NCI-H2107 (cell line): ENCODE results near the gene ADRA2B.
"Not testable (repeated sequence)": the region's sequence is repeated elsewhere in the genome, so short reads cannot be mapped to it uniquely, and the experiment has no call there.

Experiments used
- DNase-seq: peaks from one replicate; lab custom pipeline; 2025; lab: John Stamatoyannopoulos, UW

The ADRA2B gene

DNA sequence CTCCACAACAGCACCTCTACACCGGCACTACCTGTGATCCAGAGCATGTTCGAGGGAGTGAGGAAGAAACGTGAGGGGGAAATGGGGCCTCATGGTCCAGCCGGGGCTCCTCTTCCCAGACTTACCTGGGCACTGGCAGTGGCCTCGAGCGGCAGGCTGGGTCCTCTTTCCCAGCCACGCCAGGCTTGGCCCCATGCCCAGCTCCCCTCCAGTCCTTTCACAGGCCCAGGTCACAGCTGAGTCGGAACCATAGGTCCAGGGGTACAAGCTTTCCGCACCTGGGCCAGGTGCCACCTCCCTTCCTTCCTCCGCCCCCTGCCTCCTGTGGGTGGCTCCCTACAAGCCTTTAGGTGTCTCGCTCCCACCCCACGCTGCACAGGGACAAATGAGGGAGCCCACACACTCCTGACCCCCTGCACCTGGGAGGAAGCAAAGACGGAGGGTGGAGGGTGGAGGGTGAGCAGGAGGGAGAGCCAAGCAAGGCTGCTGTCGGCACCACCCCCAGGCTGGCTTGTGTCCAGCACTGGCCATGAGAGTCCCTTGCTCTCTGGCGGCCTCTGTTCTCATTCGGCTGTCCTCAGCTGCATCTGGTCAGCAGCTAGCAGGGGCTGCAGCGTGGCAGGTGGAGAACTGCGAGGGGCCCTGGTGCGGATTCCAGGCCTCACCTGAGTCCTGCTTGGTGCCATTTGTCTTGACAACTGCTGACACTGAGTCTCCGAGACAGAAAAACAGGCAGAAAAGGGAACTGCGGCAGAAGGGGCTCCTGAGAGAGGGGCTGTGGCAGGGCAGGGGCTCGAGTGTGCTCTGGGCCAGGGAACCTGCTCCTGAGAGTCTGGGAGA, 26.8 kb downstream of the ADRA2B start:
- DNase-seq, result no peak

DNA sequence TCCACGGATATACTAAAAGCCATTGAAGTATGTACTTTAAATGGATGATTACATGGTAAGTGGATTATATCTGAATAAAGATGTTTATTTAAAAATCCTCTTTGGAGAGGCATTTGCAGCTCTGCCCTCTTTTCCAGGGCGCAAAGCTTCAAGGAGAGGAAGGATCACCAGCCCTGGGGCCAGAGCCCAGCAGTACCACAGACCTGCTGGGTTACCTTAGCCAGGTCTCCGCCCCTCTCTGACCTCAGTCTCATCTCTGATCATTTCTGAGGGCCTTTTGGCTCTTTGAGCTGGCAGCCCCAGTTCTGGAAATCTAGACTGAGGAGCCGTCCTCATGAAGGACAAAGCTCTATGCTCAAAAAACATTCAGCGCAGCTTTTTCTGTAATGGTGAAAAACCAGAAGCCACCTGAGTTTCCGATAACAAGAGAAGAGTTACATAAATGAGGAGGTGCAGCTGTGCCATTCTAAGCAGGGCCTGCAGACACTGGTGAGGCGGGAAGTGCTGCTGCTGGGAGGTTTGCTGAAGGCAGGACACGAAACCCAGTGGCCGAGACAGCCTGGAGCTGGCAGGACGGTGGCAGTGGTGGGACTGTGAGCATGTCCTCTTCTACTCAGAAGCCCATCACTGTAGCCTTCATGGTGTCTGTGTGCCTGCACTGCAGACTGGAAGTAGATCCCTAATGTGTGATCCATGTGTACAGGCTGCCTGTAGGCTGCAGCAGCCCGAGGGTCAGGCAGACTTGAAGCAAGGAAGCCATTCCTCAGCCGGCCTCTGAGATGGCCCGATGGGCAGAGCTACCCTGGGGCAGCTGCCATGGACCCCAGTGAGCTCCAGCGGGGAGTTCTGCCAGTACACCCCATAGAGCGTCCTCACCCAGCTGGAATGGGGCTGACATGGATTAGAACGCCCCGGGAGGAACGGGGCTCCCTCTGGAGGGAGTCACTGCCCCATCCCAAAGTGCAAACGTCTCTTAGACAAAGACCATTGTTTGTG, 27.7 kb downstream of the ADRA2B start:
- DNase-seq, result no peak

DNA sequence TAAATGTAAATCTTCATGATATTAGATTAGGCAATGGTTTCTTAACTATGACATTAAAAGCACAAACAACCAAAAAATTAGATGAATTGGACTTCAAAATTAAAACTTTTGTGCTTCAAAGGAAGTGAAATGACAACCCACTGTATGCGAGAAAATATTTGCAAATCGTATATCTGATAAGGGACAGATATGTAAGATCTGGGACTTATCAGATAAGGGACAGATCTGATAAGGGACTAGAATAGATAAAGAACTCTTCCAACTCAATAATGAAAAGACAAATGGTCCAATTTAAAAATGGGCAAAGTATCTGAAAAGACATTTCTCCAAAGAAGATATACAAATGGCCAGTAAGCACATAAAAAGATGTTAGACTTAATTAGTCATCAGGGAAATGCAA, 29.2 kb downstream of the ADRA2B start:
- DNase-seq, result no peak

DNA sequence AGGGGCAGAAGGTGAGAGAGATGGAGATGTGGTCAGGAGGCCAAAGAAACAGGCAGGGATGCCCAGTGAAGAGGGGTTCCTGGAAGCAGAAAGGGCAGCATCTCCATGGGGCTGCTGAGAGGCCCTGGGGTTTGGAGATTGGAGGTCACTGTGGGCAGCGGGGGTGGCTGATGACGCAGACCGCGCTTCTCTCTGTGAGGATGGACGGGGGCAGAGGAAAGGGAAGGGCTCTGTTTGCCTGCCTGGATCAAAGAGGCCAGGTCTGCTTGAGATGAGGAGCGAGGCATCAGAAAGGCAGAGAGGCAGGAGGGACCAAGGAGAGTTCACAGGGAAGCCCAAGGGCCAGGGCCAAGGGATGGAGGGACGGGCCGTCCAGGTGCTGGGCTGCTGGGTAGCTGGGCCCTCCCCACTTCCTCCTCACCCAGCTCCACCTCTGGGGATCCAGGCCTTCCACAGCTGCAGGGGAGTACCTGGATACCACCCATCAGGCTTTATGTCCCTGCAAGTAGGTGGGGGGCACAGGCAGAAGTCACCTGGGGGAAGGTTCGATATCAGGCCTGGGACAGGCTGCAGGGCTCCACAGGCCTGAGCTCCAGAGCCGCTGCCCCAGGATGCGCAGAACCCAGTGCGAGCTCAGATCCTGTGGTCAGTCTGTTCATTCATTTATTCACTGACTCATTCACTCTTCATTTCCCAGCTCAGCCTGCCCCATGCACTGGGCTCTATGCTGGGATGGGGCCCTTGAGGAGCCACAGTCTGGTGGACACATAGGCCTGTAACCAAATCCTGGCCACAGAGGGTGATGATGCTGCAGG, 30.6 kb downstream of the ADRA2B start:
- DNase-seq, result no peak

DNA sequence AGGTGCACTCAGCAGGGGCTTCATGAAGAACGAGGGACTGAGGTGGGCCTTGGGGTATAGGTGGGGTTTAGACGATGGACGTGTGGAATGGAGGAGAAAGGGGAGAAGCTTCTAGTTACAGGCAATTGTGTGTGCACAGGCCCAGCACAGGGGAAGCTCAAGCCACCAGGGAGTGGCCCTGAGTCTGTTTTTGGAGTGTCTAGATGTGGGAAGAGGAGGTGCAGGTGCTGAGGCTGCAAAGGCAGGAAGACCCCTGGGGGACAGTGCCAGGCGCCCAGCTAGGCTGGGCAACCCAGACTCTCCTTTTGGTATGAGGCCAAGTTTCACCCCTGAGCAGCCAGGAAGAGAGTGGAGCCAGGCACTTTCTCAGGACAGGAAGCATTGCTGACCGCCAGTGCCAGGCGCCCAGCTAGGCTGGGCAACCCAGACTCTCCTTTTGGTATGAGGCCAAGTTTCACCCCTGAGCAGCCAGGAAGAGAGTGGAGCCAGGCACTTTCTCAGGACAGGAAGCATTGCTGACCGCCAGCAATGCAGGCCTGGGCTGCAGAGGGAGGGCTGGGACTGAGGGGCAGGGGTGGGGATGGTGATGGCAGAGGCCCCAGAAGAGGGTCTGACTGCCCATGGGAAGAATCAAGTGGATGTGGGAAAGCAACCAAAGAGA, 31.4 kb downstream of the ADRA2B start:
- DNase-seq, result not testable (repeated sequence)

DNA sequence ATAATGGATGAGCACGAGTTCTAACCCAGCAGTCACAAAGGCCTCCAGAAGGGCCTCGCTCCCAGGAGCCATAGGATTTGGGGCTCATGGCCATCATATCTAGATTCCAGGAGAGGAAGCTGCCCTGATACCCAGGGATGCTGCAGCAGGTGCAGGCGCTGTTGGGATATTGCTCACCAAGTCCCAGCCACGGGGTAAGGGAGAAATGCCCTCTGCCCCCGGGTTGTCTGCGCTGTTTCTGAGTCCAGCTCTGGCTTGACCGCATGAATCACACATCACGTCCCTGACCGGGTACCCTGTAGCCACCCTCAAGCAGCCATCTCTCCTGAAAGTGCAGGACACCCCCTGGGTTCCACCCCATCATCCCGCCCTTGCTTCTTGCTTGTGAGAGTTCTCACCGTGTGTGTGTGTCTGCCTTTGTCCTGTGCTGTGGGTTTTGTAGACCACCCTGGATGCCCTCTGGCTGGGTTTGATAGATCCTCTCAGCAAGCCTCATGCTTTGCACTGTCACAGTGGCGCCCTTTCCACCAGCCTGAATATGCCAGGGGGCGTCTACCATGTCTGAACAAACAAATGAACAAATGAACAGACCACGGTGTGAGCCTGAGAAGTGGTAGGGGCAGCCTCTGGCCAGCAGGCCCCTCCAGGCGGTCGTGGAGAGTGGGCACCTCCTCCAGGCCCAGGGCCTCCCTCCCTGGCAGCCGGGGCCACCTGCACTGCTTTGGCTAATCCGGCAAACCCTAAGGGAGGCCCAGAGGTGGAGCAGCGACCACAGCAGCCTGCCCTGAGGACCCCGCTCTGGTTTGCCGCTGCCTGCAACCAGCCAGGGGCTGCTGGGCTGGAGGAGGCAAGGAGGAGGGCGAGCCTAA, 32.1 kb downstream of the ADRA2B start:
- DNase-seq, result no peak

DNA sequence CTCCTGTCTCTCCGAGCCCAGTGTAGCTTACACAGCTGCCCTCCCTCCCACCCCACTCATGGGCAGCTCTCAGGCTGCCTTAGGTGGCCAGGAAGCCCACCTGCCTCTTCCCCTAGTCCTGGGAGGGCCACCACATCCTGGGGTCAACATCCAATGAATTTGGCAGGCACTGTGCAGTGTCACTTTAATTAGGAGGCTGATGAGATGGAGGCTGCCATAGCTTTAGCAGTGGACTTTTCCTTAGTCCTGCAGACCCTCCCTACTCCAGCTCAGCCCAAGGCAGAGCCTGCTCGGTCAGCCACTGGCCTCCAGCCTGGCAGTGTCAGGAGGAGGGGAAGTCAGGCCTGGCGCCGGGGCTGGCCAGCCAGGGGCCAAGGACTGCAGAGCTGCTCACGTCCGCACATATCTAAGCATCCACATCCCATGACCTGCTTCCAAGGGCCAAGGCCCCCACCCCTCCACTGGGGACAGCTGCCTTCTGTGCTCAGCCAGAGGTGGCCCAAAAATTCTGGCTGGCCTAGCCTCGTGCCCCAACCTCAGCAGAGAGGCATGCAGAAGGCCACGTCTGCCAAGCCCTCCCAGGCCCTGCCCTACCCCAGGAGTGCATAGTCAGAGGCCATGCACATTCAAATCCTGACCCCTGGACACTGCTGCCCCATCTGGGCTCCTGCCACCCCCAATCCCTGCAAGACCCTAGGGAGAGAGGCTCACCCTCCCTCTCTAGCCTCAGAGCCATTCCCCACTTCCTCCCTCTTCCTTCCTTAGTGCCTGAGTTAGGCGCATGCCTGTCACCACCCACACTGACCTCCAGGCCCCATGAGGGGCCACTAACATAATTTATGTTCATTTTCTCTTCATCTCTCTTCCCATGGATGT, 33.1 kb downstream of the ADRA2B start:
- no peak for DNase-seq

DNA sequence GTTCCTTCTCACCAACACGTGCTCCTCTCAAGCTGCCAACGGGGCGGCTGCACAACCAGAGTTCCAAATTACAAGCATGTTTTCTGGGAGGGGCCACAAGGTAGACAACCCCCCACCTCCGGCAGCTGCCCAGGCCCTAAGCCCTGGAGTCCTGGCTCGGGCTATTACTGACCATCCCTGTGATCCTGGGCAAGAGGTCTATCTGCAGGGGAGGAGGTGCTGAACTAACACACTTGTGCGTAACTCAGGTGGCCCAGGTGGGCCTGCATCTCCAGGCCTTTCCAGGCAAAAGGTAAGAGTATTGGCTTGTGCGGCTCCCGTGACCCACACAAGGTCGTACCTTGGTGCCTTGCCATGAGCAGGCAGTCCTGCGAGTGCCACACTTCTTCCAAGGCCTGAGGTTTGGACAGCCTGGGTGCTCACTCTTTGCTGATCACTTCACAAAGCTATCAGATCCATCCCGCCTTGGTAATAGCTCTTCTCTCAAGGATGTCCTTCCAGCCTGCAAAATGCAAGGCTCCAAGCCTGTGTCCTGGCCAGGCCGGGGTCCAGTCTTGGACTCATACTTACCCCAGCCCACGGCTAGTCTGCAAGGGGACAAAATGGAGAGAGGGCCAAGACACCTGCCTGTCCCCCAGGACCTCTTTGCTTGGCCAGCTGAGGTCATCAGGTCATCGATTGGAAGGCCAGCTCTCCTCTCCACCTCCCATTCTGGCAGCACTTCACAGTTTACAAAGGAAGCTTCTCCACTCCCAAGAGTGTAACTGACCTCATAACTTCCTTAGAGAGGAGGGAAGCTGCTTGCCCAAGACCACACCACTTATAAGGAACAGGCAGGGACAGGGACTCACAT, 33.9 kb downstream of the ADRA2B start:
- DNase-seq, result no peak

DNA sequence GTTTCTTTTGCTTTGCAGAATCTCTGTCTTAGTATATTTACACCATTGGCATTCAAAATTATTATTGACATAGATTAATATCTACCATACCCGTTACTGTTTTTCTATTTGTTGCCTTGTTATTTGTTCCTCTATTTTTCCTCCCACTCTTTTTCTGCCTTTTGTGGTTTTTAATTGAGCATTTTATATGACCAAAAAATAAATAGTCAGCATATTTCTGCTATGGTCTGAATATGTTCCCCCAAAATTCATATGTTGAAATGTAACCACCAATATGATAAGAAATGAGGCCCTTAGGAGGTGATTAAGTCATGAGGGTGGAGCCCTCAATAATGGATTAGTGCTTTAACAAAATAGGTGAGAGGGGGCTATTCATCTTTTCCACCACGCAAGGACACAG, 35.3 kb downstream of the ADRA2B start:
- DNase-seq, result no peak

DNA sequence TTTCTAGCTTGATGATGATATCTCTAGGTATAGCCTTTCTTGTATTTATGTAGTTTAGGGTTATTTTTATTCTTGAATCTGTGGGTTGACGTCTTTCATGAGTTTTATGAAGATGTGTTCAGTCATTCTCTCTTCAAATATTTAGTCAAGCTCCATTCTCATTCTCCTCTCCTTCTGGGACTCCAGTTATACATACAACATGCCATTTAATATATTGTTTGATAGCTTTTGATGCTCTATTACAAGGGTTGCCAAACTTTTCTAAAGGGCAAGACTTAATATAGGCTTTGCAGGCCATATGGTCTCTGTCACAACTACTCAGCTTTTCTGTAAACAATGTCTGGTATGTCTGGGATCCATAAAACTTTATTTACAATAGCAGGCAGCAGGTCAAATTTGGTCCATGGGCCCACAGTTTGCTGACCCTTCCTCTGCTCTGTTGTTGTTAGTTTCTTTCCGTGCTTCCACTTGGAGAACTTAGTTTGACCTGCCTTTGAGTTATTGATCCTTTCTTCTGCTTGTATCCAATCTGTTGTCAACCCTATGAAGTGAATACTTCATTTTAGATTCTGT, 41.1 kb downstream of the ADRA2B start:
- no peak for DNase-seq

DNA sequence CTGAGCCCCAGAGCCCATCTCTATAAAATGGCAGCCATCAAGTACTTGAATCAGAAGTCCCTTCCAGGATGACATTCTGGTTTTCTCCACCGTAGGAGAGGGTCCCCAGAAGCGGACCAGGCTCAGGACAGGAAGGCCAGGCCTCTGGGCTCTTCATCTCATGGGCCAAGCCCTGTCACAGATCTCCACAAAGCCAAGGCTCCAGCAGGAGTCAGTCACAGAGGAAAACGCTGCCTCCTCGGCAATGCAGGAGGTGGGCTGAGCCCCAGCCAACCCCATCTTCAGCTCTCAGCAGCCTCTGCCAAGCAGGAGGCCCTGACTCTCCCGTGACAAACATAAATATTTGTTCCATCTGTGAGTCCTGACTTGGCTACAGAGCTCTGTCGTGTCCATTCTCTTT, 42.2 kb downstream of the ADRA2B start:
- DNase-seq, result no peak

DNA sequence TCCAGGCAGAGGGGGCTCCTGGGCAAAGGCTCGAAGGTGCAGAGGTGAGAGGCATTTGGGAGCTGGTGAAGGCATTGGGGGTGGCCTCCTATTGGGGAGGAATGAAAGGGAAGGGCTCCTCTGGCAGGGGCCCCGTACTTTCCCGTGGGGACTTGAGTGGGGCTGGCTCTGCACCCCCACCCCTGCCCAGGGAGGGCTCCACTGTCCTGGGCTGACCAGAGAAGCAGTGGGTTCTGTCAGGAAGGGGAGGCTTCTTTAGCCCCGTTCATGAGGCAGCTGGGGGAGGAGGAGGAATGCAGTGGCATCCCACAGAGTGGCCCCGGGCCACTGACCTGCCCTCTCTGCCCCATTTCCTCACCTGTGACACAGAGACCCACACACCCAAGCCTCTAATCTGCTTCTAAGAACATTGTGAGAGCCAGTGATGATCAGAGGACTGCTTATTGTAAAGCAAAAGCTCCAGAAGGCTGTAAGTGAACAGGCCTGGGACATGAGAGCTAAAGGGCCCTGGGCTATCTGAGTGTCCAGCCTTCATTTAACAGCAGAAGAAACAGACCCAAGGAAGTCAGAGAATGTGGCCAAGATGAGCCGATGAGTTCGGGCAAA, 43.1 kb downstream of the ADRA2B start:
- no peak for DNase-seq

DNA sequence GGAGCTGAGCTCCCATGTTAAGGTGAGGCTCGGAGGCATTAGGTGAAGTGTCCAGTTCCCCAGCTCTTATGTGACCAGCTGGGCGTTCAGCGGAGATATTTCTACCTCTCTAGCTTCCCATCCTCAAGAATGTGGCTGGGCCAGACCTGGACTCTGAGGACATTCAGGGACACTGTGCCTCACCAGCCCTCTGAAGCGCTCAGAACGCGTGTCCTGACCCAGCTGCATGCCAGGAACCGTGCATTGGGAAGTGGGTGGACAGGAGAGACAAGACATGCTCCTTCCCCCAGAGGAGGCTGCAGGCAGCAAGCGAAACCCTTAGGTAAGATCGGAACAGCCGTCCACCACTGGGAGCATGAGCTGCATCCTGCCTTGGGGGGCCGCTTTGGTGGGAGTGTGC, 43.6 kb downstream of the ADRA2B start:
- DNase-seq, result no peak

DNA sequence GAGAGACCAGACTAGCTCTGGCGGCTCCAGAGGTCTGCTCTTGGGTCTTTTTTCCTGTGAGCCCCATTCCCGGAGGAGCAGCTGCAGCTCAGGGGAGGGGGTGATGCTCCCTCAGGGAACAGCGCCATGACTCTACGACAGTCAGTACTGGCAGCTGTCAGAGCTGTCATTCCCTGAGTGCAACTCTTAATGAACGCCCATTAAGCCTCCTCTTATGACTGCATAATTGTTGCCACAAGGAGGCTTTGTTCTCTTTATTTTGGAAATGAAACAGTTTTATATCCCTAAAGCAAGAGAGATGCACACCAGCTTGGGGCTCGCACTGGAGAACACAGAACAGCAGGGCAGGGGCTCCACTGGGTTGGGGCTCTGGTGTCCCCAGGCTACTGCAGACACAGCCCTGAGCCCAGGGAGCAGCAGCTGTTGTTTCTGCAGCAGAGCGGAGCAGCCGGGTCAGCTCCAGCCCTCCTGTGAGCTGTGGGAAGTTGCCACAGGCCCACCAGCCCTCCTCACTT, 44.3 kb downstream of the ADRA2B start:
- peak; percentile 10 for DNase-seq

DNA sequence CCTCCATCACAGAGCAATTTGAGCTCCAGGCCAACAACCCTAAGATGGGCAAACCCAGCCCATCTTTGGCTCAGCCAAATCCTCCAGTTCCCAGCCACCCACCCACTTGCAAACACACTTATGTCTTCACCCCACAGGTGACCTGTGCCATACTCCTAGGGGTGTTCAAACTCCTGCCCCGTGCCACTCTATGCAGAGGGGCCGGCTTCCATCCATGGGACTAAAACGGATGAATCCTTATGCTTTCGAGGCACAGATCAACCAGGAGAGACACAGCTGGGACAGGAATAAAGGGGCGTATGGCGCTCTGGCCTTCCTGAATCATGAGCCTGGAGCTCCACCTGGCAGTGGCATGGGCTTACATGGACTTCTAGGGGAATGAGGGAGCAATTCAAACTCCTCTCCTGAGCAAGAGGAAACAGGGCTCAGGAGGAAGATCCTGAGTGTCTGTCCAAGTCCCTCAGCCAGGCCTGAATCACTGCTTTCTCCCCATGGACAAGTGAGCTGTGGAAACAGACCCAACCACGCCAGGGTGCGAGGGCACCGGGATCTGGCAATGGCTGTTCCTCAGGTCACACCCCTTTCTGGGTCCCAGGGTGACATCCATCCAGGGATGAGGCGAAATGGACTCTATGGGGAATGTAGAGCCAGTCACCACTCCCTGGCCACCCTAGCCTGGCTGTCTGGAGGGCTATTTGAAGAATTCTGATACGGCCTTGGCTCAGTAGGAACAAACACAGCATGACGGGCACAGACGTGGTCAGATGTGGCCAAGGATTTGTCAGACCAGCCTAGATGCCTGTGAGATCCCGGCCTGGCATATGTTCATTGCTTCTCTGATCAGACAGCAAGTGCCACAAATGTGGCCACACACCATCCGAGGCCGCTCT, 45.0 kb downstream of the ADRA2B start:
- not testable (repeated sequence) for DNase-seq

DNA sequence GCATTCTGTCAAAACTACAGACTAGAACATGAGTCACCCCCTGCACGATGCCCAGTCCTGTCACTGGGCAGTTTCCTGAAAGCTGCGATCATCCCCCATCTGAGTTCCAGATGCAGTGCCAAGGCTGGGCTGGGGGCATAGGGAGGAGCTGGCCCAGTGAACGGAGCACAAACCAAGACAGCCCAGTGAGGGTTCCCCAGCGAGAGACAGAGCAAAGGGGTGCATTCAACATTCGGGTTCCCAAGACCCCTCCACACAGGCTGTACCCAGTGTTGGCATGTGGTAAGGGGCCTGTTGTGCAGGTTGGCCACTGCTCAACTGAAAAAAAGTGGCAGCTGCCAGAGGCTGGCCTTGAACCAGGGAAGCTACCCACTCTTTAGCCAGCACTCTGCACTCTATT, 46.0 kb downstream of the ADRA2B start:
- not testable (repeated sequence) for DNase-seq
